Jurkat, Clone E6-1 (cell line): ENCODE results near the gene NPW.

ENCODE experiments used
- DNase-seq: peaks from one replicate; pipeline ENCODE4 v3.0.0-alpha.2; 2011; ENCODE audit warnings: low read depth, low spot score
- H3K4me3 ChIP-seq: 2 replicates; pipeline ENCODE4 v1.5.1; 2011; ENCODE audit warnings: mild to moderate bottlenecking, low read length, control low read depth, moderate library complexity

NPW gene

GRCh38 chr16:2042986-2043666, 23.5 kb downstream of the NPW start:
- H3K4me3 ChIP-seq: no peak overlapping the region
- no peak for DNase-seq

- H3K4me3 ChIP-seq: no peak overlapping the region
- no peak for DNase-seq
Measured at GRCh38 chr16:2043667-2044451, 24.3 kb downstream of the NPW start.

- no peak overlapping the region for H3K4me3 ChIP-seq
- DNase-seq: no peak
Measured at GRCh38 chr16:2044541-2044940, 25.0 kb downstream of the NPW start.

DNA sequence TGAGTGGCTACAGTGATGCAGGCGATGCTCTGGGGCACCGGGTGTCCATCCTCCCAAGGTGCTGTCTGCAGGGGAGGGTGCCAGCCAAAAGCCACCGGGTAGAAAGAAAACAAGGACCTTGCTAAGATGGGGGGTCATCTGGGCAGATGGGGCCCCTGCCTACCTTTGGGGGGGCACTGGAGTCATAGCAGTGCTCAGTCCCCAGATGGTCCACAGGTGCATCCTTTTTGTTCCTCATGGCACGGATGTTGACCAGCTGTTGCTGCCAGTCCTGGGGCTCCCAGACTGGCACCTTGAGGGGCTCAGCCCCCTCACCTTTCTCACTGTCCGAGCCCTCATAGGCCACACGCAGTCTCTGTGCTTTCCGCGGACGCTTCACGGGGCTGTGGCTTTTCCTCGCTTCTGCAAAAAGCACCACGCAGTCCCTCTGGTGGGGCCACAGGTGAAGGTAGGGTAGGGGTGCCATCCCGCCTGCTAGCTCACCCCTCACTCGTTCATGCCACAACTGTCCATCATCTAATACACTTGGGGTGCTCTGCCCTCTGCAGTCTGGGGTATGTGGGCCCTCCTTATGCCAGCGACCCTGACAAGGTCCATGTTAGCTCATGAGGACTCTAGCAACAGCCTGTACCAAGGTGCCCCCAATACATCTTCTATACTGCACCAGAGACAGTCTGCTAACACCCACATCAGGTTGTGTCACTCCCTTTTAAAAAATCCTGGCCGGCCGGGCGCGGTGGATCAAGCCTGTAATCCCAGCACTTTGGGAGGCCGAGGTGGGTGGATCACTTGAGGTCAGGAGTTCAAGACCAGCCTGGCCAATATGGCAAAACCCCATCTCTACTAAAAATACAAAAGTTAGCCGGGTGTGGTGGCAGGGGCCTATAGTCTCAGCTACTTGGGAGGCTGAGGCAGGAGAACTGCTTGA, 26.6 kb downstream of the NPW start:
- H3K4me3 ChIP-seq: peak overlapping the region; percentile 86; the same call in 1 of the 2 replicates
- no peak for DNase-seq

DNA sequence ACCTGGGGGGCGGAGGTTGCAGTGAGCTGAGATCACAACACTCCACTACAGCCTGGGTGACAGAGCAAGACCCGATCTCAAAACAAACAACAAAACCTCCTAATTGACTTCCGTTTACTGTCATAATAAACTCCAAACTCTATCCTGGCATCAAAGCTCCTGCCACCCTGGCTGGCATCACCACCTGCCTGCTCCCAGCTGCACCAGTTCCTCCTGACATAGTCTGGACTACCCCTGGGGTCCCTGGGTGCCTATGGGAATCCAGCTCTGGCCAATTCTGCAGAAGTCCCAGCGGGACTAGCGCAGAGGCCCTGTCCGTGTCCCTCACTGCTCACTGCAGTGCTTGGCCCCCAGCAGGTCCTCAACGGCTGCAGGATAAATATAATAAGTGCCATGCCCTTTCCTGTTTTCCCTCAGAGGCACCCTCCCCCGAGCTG, 27.3 kb downstream of the NPW start:
- peak overlapping the region; percentile 86 for H3K4me3 ChIP-seq
- DNase-seq: no peak

DNA sequence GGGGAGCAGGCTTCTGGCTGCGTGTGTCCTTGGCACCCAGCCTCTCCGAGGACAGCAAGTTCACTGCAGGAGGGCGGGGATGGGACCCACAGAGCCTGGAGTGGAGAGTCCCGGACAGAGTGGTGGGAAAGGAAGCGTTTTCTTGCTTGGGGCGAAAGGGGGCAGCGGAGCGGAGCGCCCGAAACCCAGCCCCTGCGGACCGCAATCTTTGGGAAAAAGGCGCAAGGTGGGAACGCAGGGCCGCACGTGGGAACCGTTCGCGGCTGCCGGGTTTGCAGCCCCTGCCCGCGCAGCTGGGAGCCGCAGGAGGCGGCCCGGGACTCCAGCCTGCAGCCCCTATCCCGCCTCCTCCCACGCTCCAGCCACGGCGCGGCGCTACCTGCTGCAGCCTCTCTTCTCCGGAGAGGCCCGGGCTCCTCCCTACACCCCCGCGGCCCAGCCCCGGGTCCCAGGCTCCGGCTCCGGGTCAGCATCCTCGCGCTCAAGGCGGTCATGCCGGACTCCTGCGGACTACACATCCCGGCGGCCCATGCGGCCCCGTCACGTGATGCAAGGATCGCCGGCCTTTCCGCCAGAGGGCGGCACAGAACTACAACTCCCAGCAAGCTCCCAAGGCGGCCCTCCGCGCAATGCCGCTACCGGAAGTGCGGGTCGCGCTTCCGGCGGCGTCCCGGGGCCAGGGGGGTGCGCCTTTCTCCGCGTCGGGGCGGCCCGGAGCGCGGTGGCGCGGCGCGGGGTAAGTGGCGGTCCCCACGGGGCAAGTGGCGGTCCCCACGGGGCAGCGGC, 27.9 kb downstream of the NPW start, which contains the start of the genes NTHL1 and TSC2:
TSS of gene NTHL1 (minus strand) at position 505 of the 786 bp plus-strand sequence. CDS start at position 494, 11 bp downstream.
TSS of gene TSC2 (plus strand) at position 656 of the 786 bp plus-strand sequence. CDS start 631 bp downstream, outside the sequence.
- peak within 1 kb of the TSS; percentile 86 for H3K4me3 ChIP-seq
- peak; percentile 88 for DNase-seq

DNA sequence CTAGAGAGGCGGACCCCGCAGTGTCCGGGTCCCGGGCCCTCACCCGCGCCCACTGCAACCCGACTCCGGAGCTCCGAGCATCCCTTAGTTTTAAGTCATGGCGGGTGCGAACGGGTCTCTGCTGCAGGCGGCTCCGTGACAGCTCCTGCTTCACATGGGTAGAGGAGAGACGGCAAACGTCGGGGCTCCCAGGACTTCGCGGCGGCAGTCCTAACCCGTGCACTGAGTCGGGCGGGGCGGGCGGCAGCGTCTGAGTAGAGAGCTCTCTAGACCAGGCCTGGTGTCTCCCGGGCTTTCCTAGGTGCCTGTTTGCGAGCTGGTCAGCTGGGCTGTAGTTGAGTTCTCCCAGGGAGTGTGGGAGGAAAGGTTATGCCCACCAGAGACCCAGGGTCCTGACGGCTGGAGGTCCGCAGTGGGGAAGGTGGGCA, 28.5 kb downstream of the NPW start:
- peak overlapping the region; percentile 86 for H3K4me3 ChIP-seq
- DNase-seq: no peak

- no peak overlapping the region for H3K4me3 ChIP-seq
- no peak for DNase-seq
Measured at GRCh38 chr16:2053211-2053610, 33.6 kb downstream of the NPW start.

GRCh38 chr16:2053897-2054296, 34.3 kb downstream of the NPW start:
- H3K4me3 ChIP-seq: no peak overlapping the region
- DNase-seq: no peak

- no peak overlapping the region for H3K4me3 ChIP-seq
- no peak for DNase-seq
Measured at GRCh38 chr16:2054543-2055245, 35.1 kb downstream of the NPW start.

DNA sequence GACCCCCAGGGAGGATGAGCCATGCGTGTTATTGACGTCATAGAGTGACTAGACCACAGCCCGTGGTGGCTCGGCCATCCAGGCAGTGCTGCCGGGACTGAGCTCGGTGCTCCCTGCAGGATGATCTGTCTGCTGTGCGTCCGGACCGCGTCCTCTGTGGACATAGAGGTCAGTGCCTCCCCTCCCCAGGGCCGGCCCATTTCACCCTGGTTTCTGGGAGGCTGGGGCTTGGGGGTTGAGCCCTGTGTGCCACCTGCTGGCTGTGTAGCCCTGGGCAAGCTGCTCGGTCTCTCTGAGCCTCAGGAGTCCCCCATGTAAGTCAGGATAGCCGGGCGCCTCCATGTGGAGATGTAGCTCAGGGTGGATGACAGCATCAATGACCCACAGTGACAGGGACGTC, 36.5 kb downstream of the NPW start:
- no peak overlapping the region for H3K4me3 ChIP-seq
- no peak for DNase-seq

GRCh38 chr16:2056681-2057407, 37.3 kb downstream of the NPW start:
- no peak for DNase-seq
- H3K4me3 ChIP-seq: no peak overlapping the region

GRCh38 chr16:2057438-2057837, 37.9 kb downstream of the NPW start:
- no peak overlapping the region for H3K4me3 ChIP-seq
- DNase-seq: no peak

- no peak overlapping the region for H3K4me3 ChIP-seq
- DNase-seq: no peak
Measured at GRCh38 chr16:2058420-2058819, 38.8 kb downstream of the NPW start.

DNA sequence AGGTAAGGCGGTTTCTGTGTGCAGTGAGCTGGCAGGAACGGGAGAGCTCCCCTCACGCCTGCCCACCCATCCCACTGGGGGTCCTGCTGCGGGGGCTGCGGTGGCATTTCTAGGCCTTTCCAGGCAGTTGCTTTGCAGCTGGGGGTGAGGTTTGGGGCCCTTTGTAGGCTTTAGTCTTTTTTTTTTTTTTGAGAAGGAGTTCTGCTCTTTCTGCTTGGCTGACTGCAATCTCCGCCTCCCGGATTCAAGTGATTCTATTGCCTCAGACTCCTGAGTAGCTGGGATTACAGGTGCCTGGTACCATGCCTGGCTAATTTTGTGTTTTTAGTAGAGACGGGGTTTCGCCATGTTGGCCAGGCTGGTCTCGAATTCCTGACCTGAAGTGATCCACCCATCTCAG, 39.3 kb downstream of the NPW start:
- H3K4me3 ChIP-seq: no peak overlapping the region
- DNase-seq: no peak

- H3K4me3 ChIP-seq: no peak overlapping the region
- no peak for DNase-seq
Measured at GRCh38 chr16:2060346-2060745, 40.8 kb downstream of the NPW start.

GRCh38 chr16:2061023-2061422, 41.4 kb downstream of the NPW start:
- no peak for DNase-seq
- no peak overlapping the region for H3K4me3 ChIP-seq
